SU-DHL-6 (cell line): ENCODE measurements around the gene AKAP1.

Experiments
- H2AFZ ChIP-seq: fragments of 200-600 bp; sonication (generic); 2 replicates; pipeline ENCODE4 v1.6.1; 2014; ENCODE audit warnings: low read depth, mild to moderate bottlenecking, moderate library complexity, mixed read lengths, antibody characterized with exemption, low read length; ENCODE audit not compliant: severe bottlenecking
- H3F3A ChIP-seq: fragments of 200-600 bp; shearing (Covaris generic); 2 replicates; pipeline ENCODE4 v1.6.0; 2016; ENCODE audit warnings: antibody characterized with exemption, mild to moderate bottlenecking; ENCODE audit not compliant: insufficient read depth
- H3K27ac ChIP-seq: fragments of 200-600 bp; sonication (generic); 2 replicates; pipeline ENCODE4 v1.5.1; 2016; ENCODE audit warnings: low read depth, mild to moderate bottlenecking, low read length, moderate library complexity, mixed read lengths
- H3K27me3 ChIP-seq: fragments of 200-600 bp; sonication (generic), shearing (Covaris generic); 2 replicates; pipeline ENCODE4 v1.6.0; 2014; ENCODE audit warnings: mild to moderate bottlenecking, low read length
- H3K36me3 ChIP-seq: fragments of 200-600 bp; sonication (generic); 2 replicates; pipeline ENCODE4 v1.6.1; 2014; ENCODE audit warnings: mild to moderate bottlenecking, low read length, mixed read lengths
- H3K4me2 ChIP-seq: fragments of 300-600, 200-600 bp; shearing (Covaris generic), sonication (generic); 2 replicates; pipeline ENCODE4 v1.6.0; 2014; ENCODE audit warnings: low read length, low read depth, mild to moderate bottlenecking; ENCODE audit not compliant: poor library complexity, severe bottlenecking
- H3K4me3 ChIP-seq: fragments of 200-600 bp; sonication (generic); 2 replicates; pipeline ENCODE4 v1.5.1; 2014; ENCODE audit warnings: antibody characterized with exemption, low read length, mild to moderate bottlenecking, mixed read lengths; ENCODE audit not compliant: insufficient read depth, poor library complexity, severe bottlenecking
- H3K79me2 ChIP-seq: fragments of 200-600 bp; sonication (generic); 2 replicates; pipeline ENCODE4 v1.6.1; 2014; ENCODE audit warnings: mild to moderate bottlenecking, low read length, moderate library complexity; ENCODE audit not compliant: insufficient read depth
- H3K9ac ChIP-seq: fragments of 200-600 bp; sonication (generic); 2 replicates; pipeline ENCODE4 v1.7.0; 2014; ENCODE audit warnings: mild to moderate bottlenecking, low read length
- H3K9me2 ChIP-seq: fragments of 200-600 bp; sonication (generic); replicated peaks from 2 replicates; pipeline ENCODE4 v1.6.1; 2014; ENCODE audit warnings: low read length; ENCODE audit not compliant: insufficient read depth
- H3K9me3 ChIP-seq: fragments of 200-600 bp; sonication (generic); 2 replicates; pipeline ENCODE4 v1.6.1; 2014; ENCODE audit warnings: low read length, mixed read lengths; ENCODE audit not compliant: insufficient read depth
- H4K20me1 ChIP-seq: fragments of 200-600 bp; sonication (generic); 2 replicates; pipeline ENCODE4 v1.6.1; 2014; ENCODE audit warnings: low read depth, mild to moderate bottlenecking, antibody characterized with exemption, low read length, moderate library complexity, mixed read lengths
- CTCF ChIP-seq: fragments of 200-600 bp; sonication (generic); IDR thresholded peaks from one replicate; pipeline ENCODE4 v1.5.1; 2017; ENCODE audit warnings: antibody characterized with exemption, mild to moderate bottlenecking, low read length, moderate library complexity; ENCODE audit not compliant: insufficient read depth, poor library complexity, severe bottlenecking
- EZH2phosphoT487 ChIP-seq: fragments of 200-600 bp; sonication (generic), shearing (Covaris generic); conservative IDR thresholded peaks from 2 replicates; pipeline ENCODE4 v1.6.1; 2018; ENCODE audit warnings: mild to moderate bottlenecking, antibody characterized with exemption, low read length, moderate library complexity, mixed read lengths

The AKAP1 gene

GRCh38 chr17:57068707-57069106 lies 16.3 kb upstream of the AKAP1 start:
- Histone ChIP-seq H2AFZ (no peak overlapping the region), H3K79me2 (no peaks in the 10 kb centered on the region), H3K36me3 (no peaks in the 10 kb centered on the region), H3K9ac (no peak overlapping the region), H3K9me3 (no peaks in the 10 kb centered on the region), H3K4me2 (no peak overlapping the region), H3K27me3 (no peaks in the 10 kb centered on the region), H3F3A (no peaks in the 10 kb centered on the region), H3K9me2 (no peaks in the 10 kb centered on the region), H4K20me1 (no peaks in the 10 kb centered on the region), H3K27ac (no peak overlapping the region), H3K4me3 (no peak overlapping the region)
- no peak for TF ChIP-seq CTCF

- Histone ChIP-seq H3K9me3 (no peaks in the 10 kb centered on the region), H3K79me2 (no peaks in the 10 kb centered on the region), H3K4me3 (no peak overlapping the region), H2AFZ (no peak overlapping the region), H3K27me3 (no peaks in the 10 kb centered on the region), H3F3A (no peaks in the 10 kb centered on the region), H3K27ac (no peak overlapping the region), H4K20me1 (no peaks in the 10 kb centered on the region), H3K9me2 (no peaks in the 10 kb centered on the region), H3K4me2 (no peak overlapping the region), H3K36me3 (no peaks in the 10 kb centered on the region), H3K9ac (no peak overlapping the region)
- TF ChIP-seq CTCF: no peak
These were observed 12.8 kb upstream of the AKAP1 start for GRCh38 chr17:57071991-57072944.

GRCh38 chr17:57073626-57074025 lies 11.4 kb upstream of the AKAP1 start:
- H3K36me3 ChIP-seq: no peaks in the 10 kb centered on the region
- no peak overlapping the region for H2AFZ ChIP-seq
- H3K27me3 ChIP-seq: no peaks in the 10 kb centered on the region
- no peak overlapping the region for H3K27ac ChIP-seq
- TF ChIP-seq EZH2phosphoT487: no peak
- H3K4me2 ChIP-seq: no peak overlapping the region
- no peaks in the 10 kb centered on the region for H3K79me2 ChIP-seq
- no peak overlapping the region for H3K4me3 ChIP-seq
- no peaks in the 10 kb centered on the region for H3K9me2 ChIP-seq
- H3F3A ChIP-seq: no peaks in the 10 kb centered on the region
- H4K20me1 ChIP-seq: no peaks in the 10 kb centered on the region
- H3K9ac ChIP-seq: no peak overlapping the region
- no peaks in the 10 kb centered on the region for H3K9me3 ChIP-seq

- H3K36me3 ChIP-seq: no peaks in the 10 kb centered on the region
- no peak overlapping the region for H2AFZ ChIP-seq
- H3K4me2 ChIP-seq: no peak overlapping the region
- no peaks in the 10 kb centered on the region for H3K9me2 ChIP-seq
- no peak overlapping the region for H3K9ac ChIP-seq
- H3K79me2 ChIP-seq: no peaks in the 10 kb centered on the region
- H4K20me1 ChIP-seq: no peaks in the 10 kb centered on the region
- H3F3A ChIP-seq: no peaks in the 10 kb centered on the region
- TF ChIP-seq EZH2phosphoT487 (no peak), CTCF (no peak)
- no peaks in the 10 kb centered on the region for H3K9me3 ChIP-seq
- no peak overlapping the region for H3K27ac ChIP-seq
- no peak overlapping the region for H3K4me3 ChIP-seq
- H3K27me3 ChIP-seq: no peaks in the 10 kb centered on the region
These were observed 9.9 kb upstream of the AKAP1 start for GRCh38 chr17:57075193-57075592.
